ENCODE data around the gene LPAR1.

The LPAR1 gene

DNA sequence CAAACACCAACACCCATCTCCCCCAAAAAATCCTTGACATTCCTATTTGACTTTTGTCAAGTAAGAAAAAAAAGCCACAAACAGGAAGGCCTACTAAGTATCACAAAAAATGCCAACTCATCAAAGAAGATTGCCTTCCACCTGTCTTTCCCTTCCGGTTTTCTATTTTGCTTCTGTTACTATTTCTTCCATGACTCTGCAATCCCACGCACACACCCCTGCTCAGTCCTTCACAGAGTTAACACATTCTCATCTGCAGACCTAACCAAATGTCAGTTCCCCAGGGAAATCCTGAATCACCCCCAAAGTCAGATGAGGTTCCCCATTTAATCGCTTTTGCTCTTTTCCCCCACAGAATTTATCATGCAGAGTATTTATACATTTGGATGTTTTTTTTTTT is 15.1 kb downstream of the LPAR1 start:
- in situ Hi-C loops (cut with HindIII; ENCODE audit: low sequenced_read_pairs) = no loop called here
- H3K4me3 ChIP-seq (ENCODE audit: low read depth, low read length) = no peak overlapping the region
- no peak for TF ChIP-seq CTCF (IDR thresholded peaks at IDR 0.05; ENCODE audit: low read depth, low read length, missing control alignments)
- no peak for DNase-seq (ENCODE audit: low read depth)

- no peak for TF ChIP-seq CTCF (IDR thresholded peaks at IDR 0.05; ENCODE audit: low read depth, low read length, missing control alignments)
- in situ Hi-C loops (cut with HindIII; ENCODE audit: low sequenced_read_pairs) = no loop called here
- no peak overlapping the region for H3K4me3 ChIP-seq (ENCODE audit: low read depth, low read length)
- DNase-seq (ENCODE audit: low read depth) = no peak
These were observed 17.7 kb downstream of the LPAR1 start for GRCh38 chr9:111020594-111020993.

- DNase-seq (ENCODE audit: low read depth) = no peak
- no peak overlapping the region for H3K4me3 ChIP-seq (ENCODE audit: low read depth, low read length)
- no peak for TF ChIP-seq CTCF (IDR thresholded peaks at IDR 0.05; ENCODE audit: low read depth, low read length, missing control alignments)
- in situ Hi-C loops (cut with HindIII; ENCODE audit: low sequenced_read_pairs) = no loop called here
These were observed 21.7 kb downstream of the LPAR1 start for GRCh38 chr9:111016426-111017045.

DNA sequence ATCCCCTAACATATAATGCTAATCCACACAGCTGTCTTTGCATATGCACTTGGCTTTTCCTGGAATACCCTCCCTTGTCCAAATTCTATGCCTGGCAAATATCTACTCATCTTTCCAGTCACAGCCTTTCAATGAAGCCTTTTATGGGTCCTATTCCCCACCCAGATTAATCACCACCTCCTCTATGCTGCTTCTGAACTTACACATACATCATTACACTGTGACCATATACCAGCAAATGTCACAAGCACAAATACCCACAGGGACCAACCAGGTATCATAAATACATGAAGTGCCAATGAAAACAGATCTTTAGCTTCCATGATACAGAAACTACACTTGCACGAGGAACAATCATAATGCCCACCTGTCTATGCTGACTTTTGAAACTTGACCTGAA is 22.3 kb downstream of the LPAR1 start:
- H3K4me3 ChIP-seq (ENCODE audit: low read depth, low read length) = no peak overlapping the region
- no peak for TF ChIP-seq CTCF (IDR thresholded peaks at IDR 0.05; ENCODE audit: low read depth, low read length, missing control alignments)
- DNase-seq (ENCODE audit: low read depth) = no peak
- in situ Hi-C loops (cut with HindIII; ENCODE audit: low sequenced_read_pairs) = no loop called here

GRCh38 chr9:111013707-111014106 is 24.6 kb downstream of the LPAR1 start:
- in situ Hi-C loops (cut with HindIII; ENCODE audit: low sequenced_read_pairs) = no loop called here
- H3K4me3 ChIP-seq (ENCODE audit: low read depth, low read length) = no peak overlapping the region
- no peak for DNase-seq (ENCODE audit: low read depth)
- no peak for TF ChIP-seq CTCF (IDR thresholded peaks at IDR 0.05; ENCODE audit: low read depth, low read length, missing control alignments)

GRCh38 chr9:111013250-111013649 is 25.0 kb downstream of the LPAR1 start:
- in situ Hi-C loops (cut with HindIII; ENCODE audit: low sequenced_read_pairs) = no loop called here

More at GRCh38 chr9:111013250-111013649, 25.0 kb downstream of the LPAR1 start:
- H3K4me3 ChIP-seq (ENCODE audit: low read depth, low read length) = no peak overlapping the region
- no peak for DNase-seq (ENCODE audit: low read depth)
- TF ChIP-seq CTCF (IDR thresholded peaks at IDR 0.05; ENCODE audit: low read depth, low read length, missing control alignments) = no peak

All from astrocyte of the cerebellum (primary cell).